ENCODE measurements around the gene MPV17.

DNA sequence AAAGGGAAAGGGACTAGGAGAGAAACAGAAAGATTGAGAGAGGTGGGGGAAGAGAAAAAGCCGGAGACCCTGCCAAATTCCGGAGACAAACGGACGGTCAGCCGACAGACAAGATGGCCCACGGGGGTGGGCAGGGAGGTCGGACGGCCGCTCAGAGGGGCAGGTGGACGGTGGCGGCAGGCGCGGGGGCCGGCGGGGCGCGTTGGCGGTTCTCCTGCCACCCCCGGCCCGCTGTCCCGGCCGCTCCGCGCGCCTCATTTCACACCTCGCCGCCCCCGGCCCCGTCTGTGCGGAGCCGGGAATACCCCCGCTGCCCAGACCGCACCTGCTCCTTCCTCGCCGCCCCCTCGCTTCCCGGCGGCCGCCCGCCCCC, 61.0 kb downstream of the MPV17 start:
- TF ChIP-seq, protein P1, sequence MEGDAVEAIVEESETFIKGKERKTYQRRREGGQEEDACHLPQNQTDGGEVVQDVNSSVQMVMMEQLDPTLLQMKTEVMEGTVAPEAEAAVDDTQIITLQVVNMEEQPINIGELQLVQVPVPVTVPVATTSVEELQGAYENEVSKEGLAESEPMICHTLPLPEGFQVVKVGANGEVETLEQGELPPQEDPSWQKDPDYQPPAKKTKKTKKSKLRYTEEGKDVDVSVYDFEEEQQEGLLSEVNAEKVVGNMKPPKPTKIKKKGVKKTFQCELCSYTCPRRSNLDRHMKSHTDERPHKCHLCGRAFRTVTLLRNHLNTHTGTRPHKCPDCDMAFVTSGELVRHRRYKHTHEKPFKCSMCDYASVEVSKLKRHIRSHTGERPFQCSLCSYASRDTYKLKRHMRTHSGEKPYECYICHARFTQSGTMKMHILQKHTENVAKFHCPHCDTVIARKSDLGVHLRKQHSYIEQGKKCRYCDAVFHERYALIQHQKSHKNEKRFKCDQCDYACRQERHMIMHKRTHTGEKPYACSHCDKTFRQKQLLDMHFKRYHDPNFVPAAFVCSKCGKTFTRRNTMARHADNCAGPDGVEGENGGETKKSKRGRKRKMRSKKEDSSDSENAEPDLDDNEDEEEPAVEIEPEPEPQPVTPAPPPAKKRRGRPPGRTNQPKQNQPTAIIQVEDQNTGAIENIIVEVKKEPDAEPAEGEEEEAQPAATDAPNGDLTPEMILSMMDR (IDR thresholded peaks at IDR 0.05) = no peak
- no peak for TF ChIP-seq POLR2A (IDR thresholded peaks at IDR 0.05)

All from uterus (tissue), 2 donors.